GM23248 (cell line): Measurements from ENCODE around the gene TMEM131.

Experiments
- EZH2 ChIP-seq: fragments of 200-600 bp; sonication (generic); IDR thresholded peaks from 2 replicates; pipeline ENCODE4 v1.6.1; 2018; ENCODE audit warnings: antibody characterized with exemption, mild to moderate bottlenecking; ENCODE audit not compliant: insufficient read depth, poor library complexity, severe bottlenecking
- EZH2phosphoT487 ChIP-seq: fragments of 200-600 bp; sonication (generic); IDR thresholded peaks from 2 replicates; pipeline ENCODE4 v1.6.1; 2018; ENCODE audit warnings: antibody characterized with exemption, moderate library complexity, mild to moderate bottlenecking, low read depth; ENCODE audit not compliant: insufficient read depth

DNA sequence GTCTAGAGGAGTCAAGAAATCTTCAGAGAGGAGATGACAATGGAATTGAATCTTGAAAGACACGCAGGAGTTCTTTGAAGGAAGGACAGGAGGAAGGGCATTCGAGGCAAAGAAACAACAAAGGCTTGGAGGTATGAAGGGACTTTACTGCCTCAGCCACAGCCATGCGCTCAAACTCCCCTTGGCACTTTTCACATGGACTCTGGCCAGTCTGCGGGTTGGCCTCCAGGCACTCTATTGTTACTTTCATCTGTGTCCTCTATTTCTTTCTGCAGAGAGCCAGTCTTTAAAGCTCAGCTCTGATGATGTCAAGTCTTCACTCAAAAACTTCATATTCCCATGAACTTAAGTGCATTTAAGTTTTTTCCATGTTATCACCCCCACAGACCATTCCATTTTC, 186.9 kb downstream of the TMEM131 start:
- TF ChIP-seq EZH2phosphoT487 (no peak), EZH2 (no peak)
